NK-92 treated with Interleukin-12 subunit alpha and Interleukin-12 subunit beta, amount 100 ng/mL, for 24 hours (cell line): ENCODE data around the gene MRS2.
"Not testable (repeated sequence)": the region's sequence is repeated elsewhere in the genome, so short reads cannot be mapped to it uniquely, and the experiment has no call there.

ENCODE experiments used
- DNase-seq: peaks from one replicate; lab custom pipeline; 2025; lab: John Stamatoyannopoulos, UW

MRS2 gene

DNA sequence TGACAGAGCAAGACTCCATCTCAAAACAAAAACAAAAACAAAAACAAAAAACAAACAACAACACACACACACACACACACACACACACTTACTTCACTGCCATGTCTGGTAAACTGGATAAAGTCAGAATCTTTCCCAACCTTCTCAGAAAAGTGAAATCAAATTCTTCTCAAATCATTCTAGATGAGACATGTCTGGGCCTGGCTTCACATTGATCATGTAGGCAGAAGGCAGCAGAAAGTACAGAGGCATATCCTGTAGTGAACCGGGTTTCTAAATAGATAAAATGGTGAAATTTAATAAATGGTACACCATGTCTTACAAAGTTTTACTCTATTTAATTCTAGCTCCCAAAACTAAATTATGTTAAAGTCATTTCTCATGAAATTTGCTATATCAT is 14.9 kb upstream of the MRS2 start:
- no peak for DNase-seq

DNA sequence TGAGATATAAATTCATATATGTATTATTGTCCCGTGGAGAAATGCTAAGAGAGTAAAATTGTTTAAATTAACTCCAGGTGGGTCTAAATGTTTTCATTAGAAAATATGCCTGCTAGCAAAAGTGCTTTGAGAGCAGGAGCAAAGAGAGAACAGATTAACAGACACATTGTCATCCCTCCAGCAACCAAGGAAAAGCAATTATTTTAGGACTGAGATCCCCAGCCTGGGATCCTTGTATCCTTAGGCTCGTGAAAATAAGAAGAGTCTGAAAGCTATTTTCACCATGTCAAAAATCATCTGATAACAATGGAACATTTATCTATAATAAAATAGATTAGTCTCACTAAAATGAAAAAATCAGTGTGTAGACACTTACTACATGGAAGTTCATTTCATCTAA is 11.5 kb upstream of the MRS2 start:
- DNase-seq: no peak

DNA sequence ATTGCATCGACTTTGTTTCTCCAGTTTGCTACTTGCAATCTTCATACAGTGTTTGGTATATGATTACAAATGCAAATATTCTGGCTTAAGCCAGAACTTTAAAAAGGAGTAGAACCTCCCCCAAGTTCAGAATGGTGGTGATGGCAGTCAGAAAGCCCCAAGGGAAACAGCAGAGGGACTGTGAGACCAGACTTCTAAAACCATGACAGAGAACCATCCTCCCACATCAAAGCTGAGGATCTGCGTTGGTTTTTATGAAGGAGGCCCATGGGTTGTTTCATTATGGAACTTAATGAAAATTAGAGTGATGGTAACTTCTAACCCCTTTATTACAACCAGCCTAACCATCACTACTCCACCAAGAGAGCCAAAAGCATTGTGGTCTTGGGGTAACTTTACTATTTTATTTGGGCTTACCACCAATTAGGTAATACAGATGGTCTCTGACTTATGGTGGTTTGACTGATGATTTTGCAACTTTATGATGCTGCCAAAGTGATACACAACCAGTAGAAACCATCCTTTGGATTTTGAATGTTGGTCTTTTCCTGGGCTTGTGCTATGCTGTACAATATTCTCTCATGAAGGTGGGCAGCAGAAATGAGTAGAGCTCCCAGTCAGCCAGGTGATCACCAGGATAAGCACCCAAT is 10.9 kb upstream of the MRS2 start:
- DNase-seq: no peak

DNA sequence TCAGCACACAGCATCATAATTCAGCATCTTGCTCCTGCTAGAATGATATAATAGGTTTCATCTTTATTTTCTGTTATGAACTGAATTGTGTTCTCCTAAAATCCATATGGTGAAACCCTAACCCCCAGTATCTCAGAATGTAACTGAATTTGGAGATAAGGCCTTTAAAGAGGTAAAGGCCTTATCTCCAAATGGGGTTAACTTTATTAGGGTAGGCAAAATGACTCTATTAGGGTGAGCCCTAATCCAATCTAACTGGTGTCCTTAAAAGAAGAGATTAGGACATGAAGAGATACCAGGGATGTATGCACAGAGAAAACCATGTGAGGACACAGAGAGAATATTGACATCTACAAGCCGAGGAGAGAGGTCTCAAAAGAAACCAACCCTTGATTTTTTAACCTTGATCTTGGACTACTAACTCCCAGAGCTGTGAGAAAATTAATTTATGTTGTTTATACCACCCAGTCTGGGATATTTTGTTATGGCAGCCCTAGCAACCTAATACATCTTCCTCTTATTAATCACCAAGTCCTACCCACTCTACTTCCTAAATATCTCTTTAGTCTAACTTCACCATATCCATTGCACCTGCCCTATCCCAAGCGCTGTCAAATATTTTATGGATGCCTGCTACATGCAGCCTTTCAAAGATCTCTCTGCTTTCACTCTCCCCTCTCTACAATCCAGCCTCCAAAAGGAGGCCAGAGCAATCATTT is 8.5 kb upstream of the MRS2 start:
- DNase-seq: no peak

DNA sequence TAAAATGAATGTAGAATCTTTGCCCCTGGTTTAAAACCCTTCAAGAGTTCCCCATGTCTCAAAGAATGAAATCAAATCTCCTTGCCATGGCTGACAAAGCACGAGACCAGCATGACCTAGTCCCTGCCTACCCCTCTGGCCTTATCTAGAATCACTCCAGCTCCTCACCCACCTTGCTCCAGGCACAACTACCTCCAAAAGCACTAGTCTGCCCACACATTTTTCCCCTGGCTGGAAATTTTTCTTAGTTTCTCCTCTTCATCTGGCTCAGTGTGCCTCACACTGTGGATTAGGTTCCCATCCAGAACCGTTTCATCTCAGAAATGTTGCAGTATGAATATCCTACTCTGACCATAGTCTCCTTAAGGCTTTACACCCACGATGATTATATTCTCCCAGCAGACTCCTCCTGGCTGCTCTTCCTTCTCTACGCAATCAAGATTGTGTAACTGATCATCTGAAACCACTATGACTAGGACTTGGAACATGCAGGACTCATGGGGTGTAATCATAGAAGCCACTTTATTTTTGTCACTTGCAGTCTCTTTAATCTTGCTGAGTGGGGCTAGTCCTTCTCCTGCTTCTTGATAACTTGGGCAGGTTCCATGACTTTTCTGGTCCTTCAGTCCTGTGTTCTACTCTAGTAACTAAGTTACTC is 7.8 kb upstream of the MRS2 start:
- DNase-seq: no peak

DNA sequence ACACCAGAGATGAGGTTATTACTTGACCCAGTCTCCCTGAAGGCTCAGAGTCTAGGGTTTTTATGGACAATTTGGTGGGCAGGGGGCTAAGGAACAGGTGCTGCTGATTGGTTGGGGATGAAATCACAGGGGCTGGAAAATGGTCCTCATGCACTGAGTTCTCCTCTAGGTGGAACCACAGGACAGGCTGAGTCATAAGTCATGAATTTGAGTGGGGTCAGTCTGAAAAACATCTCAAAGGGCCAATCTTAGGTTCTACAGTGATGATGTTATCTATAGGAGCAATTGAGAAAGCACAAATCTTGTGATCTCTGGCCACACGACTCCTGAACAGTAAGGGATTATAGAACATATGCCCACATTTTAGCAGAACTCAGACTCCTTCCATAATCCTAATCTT is 5.9 kb upstream of the MRS2 start:
- no peak for DNase-seq

DNA sequence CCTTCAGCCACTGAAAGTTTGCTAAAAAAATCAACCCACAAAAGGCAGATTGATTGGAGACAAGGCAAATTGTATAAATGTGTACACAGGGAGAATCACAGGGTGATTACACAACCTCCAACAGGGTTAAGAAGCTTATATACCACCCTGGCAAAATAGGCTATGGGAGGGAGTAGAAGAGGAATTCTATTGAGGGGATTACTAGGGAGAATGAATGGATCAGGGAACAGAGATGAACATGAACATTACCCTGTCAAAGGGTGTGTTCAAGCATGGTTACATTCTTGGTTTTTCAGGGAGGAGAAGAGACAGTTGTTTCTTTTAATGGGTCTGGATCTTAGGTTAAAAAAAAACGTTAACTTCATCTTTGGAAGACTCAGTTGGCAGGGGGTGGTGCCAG is 5.1 kb upstream of the MRS2 start:
- no peak for DNase-seq

DNA sequence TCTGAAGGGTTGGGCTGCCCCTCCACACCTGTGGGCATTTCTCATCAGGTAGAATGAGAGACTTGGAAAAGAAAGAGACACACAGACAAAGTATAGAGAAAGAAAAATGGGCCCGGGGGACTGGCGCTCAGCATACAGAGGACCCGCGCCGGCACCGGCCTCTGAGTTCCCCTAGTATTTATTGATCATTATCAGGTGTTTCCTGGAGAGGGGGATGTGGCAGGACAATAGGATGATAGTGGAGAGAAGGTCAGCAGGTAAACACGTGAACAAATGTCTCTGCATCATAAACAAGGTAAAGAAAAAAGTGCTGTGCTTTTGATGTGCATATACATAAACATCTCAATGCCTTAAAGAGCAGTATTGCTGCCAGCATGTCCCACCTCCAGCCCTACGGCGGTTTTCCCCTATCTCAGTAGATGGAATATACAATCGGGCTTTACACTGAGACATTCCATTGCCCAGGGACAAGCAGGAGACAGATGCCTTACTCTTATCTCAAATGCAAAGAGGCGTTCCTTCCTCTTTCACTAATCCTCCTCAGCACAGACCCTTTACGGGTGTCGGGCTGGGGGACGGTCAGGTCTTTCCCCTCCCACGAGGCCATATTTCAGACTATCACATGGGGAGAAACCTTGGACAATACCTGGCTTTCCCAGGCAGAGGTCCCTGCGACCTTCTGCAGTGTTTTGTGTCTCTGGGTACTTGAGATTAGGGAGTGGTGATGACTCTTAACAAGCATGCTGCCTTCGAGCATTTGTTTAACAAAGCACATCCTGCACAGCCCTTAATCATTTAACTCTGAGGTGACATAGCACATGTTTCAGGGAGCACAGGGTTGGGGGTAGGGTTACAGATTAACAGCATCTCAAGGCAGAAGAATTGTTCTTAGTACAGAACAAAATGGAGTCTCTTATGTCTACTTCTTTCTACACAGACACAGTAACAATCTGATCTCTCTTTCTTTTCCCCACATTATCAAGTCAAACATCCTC is 2.4 kb upstream of the MRS2 start:
- DNase-seq: not testable (repeated sequence)

DNA sequence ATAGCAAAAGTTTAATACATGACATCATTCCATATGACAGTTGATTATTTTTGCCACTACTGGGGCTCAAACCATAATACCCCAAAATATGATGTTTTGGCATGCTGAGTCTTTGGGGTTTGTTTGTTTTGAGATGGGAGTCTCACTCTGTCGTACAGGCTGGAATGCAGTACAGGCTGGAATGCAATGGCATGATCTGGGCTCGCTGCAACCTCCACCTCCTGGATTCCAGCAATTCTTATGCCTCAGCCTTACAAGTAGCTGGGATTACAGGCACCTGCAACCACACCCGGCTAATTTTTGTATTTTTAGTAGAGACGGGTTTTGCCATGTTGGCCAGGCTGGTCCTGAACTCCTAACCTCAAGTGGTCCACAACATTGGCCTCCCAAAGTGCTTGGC is 1.3 kb upstream of the MRS2 start:
- DNase-seq: no peak

DNA sequence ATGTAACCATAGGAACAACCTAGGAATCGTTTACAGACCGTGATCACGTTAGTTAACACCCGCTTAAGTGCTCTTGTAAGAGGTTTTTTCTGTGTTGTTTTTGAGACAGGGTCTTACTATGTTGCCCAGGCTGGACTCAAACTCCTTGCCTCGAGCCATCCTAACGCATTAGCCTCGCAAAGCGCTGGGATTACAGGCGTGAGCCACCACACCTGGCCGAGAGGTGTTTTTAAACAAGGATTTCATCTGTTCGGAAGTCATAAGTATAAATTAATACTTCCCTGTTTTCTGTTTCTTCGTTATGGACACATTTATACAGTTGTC is 727 bp downstream of the MRS2 start:
- no peak for DNase-seq

DNA sequence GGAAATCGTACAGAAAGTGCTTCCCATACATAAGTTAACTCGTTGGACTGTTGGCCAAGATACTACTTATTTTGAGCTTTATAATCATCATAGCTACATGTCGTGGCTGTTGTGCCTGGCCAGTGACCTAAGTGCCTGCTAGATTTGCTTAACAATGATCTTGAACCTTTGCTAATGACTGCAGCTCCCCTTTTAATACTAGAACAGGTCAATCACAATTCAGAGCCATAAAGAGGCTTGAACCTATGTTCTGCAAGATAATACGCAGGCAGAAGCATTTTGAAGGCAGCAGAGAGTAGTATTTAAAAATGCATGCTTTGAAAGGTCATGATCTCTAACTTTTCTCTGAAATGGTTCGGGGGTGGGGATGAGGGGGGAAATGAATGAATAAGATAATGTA is 2.5 kb downstream of the MRS2 start:
- DNase-seq: no peak

DNA sequence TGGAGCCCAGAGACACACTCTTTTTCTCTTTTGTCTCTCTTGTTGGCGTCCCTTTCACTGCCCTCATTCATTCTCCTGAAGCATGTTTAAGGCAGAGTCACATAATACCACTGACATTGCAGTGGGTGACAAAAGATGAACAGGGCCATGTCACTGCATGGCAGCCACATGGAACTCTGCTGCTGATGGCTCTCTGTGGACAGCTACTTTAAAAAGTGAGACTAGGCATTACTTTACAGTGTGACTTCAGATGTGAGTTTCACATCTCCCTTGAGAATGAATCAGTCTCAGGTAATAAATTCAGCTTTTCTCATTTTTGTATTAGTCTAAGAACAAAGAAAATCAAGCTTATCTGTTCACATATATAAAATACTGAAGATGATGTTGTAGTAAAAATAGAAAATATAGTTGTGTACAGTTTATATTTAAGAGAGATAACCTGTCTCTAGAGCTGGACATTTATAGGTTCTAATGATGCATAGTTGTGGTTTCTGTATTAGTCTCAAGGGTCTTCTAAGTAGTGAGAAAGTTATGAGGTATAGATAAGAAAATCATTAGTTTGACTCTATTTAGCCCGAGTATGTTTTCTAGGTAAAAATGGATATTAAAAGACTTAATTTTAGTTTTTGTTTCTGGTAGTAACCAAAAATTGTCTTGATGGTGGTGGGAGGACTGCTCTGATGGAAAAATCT is 6.1 kb downstream of the MRS2 start:
- no peak for DNase-seq

DNA sequence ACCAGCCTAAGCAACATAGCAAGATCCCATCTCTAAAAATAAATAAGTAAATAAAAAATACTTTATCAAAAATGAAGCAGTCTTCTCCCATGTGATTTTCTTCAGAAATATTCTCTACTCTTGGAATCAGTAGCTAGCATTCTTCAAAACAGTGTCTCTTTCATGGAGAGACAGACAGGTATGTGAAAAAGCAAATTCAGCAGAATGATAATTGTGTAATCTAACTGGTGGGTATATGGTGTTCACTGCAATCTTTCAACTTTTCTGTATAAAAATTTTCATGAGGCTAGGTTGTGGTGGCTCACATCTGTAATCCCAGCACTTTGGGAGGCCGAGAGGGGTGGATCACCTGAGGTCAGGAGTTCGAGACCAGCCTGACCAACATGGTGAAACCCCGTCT is 7.9 kb downstream of the MRS2 start:
- DNase-seq: no peak

DNA sequence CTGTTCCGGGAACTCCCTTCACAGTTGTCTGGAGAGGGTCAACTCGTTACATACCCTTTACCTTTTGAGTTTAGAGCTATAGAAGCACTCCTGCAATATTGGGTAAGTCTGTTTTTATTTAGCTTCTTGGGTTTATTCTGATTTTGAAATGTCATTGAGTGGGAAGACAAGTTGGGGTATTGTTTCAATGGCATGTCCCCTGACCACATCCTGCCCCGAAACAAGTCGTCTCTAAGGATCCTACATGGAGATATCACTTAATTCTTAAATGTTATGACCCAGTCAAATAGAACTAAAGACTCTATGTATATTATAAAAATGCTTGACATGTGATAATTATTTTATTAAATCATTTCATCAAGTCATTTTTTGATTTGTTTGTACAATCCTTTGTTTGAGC is 9.6 kb downstream of the MRS2 start:
- DNase-seq: no peak

DNA sequence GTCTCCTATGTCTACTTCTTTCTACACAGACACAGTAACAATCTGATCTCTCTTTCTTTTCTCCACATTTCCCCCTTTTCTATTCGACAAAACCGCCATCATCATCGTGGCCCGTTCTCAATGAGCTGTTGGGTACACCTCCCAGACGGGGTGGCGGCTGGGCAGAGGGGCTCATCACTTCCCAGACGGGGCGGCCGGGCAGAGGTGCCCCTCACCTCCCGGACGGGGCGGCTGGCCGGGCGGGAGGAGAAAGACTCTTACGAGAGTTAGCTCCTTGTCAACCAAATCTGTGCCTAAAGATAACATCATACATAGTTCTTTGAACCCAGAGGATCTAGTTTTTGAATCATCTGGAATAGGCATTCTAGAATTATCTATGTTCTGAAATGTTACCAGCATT is 11.8 kb downstream of the MRS2 start:
- not testable (repeated sequence) for DNase-seq

DNA sequence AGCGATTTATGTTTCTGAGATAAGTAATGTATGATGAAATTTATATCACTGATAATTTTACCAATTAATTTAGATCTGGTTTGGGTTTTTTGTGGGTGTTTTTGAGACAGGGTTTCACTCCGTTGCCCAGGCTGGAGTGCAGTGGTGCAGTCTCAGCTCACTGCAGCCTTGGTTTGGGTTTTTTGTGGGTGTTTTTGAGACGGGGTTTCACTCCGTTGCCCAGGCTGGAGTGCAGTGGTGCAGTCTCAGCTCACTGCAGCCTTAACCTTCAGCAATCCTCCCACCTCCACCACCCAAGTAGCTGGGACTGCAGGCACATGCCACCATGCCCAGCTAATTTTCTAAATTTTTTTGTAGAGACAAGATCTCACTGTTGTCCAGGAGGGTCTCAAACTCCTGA is 13.0 kb downstream of the MRS2 start:
- DNase-seq: no peak

DNA sequence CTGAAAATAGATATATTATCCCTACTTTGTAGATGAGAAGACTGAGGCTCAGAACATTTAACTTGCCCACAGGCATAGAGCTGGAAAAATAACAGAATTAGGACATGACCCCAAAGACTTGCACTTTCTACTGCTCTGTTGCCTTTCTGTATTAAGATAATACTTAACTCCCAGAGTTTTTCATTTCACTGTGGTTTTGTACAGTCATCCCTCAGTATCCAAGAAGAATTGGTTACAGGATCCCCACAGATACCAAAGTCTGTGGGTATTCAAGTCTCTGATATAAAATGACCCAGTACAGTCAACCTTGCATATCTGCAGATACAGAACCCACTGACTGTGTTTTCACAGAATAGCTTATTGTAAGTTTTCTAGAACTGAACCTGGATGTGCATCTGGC is 16.8 kb downstream of the MRS2 start:
- no peak for DNase-seq

DNA sequence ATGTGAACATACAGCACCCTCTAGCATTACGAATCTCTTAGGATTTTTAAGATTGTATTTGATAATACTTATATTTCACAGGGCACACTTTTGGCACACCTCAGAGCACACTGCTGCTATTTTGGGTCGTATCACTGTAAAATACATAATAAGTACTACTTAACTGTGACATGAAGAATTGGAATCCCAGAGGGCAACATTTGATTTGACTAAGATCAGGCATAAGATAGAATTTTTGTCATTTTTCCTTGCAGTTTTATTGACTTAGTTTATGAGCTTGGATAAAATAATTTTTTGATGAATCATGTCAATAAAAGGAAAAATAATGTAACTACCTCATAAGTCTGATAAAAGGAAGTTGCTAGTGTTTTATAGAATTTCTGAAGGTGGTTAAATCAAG is 22.4 kb downstream of the MRS2 start:
- no peak for DNase-seq

DNA sequence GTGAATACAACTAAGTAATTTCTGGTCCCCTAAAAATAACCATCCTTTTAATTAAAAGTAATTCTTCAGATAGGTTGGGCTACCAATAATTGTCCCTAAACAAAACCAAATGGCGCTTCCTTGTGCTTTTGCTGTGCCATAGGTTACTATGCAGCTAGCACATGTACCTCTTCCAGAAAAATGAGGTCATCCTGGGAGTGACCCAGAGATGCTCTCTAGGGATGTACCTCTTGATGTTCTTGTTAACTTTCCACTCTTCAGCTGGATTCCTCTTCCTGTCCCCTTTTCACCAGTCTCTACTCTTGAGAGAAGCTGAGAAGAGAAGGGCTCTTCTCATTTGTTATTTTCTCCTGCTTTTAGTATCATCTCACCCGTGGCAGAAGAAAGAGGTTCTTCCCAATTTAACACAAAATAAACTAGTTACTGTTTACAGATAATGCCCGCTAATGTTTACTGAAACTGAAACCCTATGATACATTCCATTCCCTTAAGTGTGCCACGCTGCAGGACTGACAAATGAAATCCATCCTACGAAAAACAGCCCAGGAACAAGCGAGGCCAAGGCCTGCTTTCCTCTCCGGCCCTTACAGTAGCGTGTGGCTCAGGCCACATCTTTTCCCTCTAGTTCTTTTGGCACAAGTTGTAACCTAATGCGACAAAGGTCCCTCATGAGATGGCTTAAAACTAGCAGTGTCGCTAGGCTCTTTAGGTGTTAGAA is 24.2 kb downstream of the MRS2 start:
- no peak for DNase-seq

DNA sequence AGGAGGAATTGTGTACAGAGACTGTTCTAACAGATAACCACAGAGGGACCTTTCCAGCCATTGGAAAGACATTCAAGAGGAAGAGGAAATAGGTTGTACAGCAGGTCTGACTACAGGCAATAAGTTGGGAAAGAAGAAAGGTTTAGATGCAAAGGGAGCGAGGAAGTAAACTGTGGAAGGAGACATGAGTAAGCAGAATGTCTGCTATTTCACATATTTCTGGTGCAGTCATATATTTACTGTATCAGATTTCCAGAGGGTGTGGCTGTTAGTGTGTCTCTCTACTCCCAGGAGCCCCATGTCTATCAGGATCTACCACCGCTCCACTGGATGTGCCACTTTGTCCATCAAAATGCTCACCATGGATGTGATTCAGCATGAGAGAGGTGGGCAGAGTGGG is 25.9 kb downstream of the MRS2 start:
- DNase-seq: no peak

DNA sequence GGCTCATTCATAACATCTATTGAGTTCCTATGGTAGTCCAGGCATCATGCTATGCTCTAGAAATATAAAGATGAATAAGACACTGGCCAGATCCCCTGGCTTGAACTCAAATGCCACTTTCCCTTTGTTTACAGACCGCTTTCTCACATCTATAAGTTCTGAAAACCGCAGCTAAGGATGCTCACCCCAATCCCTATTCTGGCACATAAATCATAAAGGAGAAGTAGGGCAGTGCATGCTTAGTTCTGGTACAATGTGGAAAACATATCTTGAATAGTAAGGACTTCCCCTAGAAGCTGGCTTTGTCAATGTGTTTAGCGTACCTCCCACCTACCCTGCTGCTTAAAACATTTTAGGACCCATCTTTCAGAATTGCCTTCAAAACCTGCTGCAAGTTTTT is 26.4 kb downstream of the MRS2 start:
- DNase-seq: no peak
